ENCODE results near the gene IPO13. TPM values are rescaled to one million over a fixed set of nuclear protein-coding genes. Genes with fewer than 3 reads are reported as not detected.

IPO13 gene
- polyA plus RNA-seq, 3 donors: 10.1 to 20.4 (median 10.6) TPM

GRCh38 chr1:43995984-43996732 lies 49.4 kb downstream of the IPO13 start:
- Histone ChIP-seq H4K20me1 (ENCODE audit: insufficient read depth, low read length) (no peaks in the 10 kb centered on the region), H2AFZ (ENCODE audit: insufficient read depth, low read depth, low read length, poor library complexity, severe bottlenecking) (no peak overlapping the region), H3K27ac (ENCODE audit: low read depth in 1 of 2, low read length in 2 of 2) (no peak overlapping the region), H3K9ac (ENCODE audit: insufficient read depth, low read length, poor library complexity, severe bottlenecking) (no peak overlapping the region), H3K4me3 (replicated peaks in 1 of 3; ENCODE audit: low read depth in 2 of 3, low read length in 3 of 3) (no peak overlapping the region), H3K27me3 (ENCODE audit: control insufficient read depth in 2 of 2, insufficient read depth in 2 of 2, low read length in 2 of 2) (no peaks in the 10 kb centered on the region), H3K79me2 (ENCODE audit: insufficient read depth, low read length) (no peaks in the 10 kb centered on the region), H3K9me3 (replicated peaks in 1 of 2; ENCODE audit: control insufficient read depth in 1 of 2, insufficient read depth in 1 of 2, low read length in 2 of 2) (no peaks in the 10 kb centered on the region), H3K4me1 (ENCODE audit: control insufficient read depth in 1 of 2, insufficient read depth in 2 of 2, low read length in 2 of 2) (peaks cover 6 to 11% of the 10 kb centered on the region in 2 donors), H3K36me3 (replicated peaks in 1 of 2; ENCODE audit: control insufficient read depth in 1 of 2, insufficient read depth in 2 of 2, low read length in 2 of 2) (no peaks in the 10 kb centered on the region), H3K4me2 (replicated peaks; ENCODE audit: extremely low read depth, low read length, poor library complexity, severe bottlenecking) (no peak overlapping the region)
- Mint-ChIP-seq H3K27me3 (ENCODE audit: low read depth in 3 of 3) (peaks cover 2 to 9% (median 9%) of the 10 kb centered on the region in 3 donors), H3K4me3 (no peak overlapping the region), H3K4me1 (peaks cover 12% of the 10 kb centered on the region), H3K9me3 (no peaks in the 10 kb centered on the region), H3K36me3 (no peaks in the 10 kb centered on the region), H3K27ac (no peak overlapping the region)
- WGBS (ENCODE audit: insufficient coverage): 95% methylated on average over 20 of the region's 21 CpGs
- DNase-seq: no peak
- TF ChIP-seq, protein P1, sequence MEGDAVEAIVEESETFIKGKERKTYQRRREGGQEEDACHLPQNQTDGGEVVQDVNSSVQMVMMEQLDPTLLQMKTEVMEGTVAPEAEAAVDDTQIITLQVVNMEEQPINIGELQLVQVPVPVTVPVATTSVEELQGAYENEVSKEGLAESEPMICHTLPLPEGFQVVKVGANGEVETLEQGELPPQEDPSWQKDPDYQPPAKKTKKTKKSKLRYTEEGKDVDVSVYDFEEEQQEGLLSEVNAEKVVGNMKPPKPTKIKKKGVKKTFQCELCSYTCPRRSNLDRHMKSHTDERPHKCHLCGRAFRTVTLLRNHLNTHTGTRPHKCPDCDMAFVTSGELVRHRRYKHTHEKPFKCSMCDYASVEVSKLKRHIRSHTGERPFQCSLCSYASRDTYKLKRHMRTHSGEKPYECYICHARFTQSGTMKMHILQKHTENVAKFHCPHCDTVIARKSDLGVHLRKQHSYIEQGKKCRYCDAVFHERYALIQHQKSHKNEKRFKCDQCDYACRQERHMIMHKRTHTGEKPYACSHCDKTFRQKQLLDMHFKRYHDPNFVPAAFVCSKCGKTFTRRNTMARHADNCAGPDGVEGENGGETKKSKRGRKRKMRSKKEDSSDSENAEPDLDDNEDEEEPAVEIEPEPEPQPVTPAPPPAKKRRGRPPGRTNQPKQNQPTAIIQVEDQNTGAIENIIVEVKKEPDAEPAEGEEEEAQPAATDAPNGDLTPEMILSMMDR (IDR thresholded peaks at IDR 0.05): no peak
- intact Hi-C loops (cut with micrococcal nuclease): no loop called here

DNA sequence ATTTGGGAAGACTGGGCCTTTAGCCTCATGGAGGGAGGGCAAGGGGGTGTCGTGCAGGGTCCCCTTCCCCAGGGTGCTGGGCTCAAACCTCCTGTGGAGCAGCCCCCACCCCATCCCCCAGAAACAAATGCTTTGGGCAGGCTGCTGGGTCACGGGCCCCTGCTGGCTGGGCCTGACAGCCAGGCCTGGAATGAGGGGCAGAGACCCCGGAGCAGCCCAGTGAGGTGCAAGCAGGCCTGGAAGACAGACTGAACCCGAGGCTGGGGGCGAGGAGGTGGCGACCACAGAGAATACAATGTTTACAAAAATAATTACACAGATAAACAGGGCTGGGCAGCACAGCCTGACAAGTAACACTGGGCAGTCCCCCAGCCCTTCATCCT lies 50.0 kb downstream of the IPO13 start:
- Mint-ChIP-seq H3K4me1 (peaks cover 12% of the 10 kb centered on the region), H3K4me3 (no peak overlapping the region), H3K9me3 (no peaks in the 10 kb centered on the region), H3K36me3 (no peaks in the 10 kb centered on the region), H3K27ac (no peak overlapping the region), H3K27me3 (ENCODE audit: low read depth in 3 of 3) (peaks cover 2 to 9% (median 9%) of the 10 kb centered on the region in 3 donors)
- Histone ChIP-seq H3K27ac (ENCODE audit: low read depth in 1 of 2, low read length in 2 of 2) (no peak overlapping the region), H3K9me3 (replicated peaks in 1 of 2; ENCODE audit: control insufficient read depth in 1 of 2, insufficient read depth in 1 of 2, low read length in 2 of 2) (no peaks in the 10 kb centered on the region), H3K36me3 (replicated peaks in 1 of 2; ENCODE audit: control insufficient read depth in 1 of 2, insufficient read depth in 2 of 2, low read length in 2 of 2) (no peaks in the 10 kb centered on the region), H2AFZ (ENCODE audit: insufficient read depth, low read depth, low read length, poor library complexity, severe bottlenecking) (no peak overlapping the region), H3K4me2 (replicated peaks; ENCODE audit: extremely low read depth, low read length, poor library complexity, severe bottlenecking) (no peak overlapping the region), H3K79me2 (ENCODE audit: insufficient read depth, low read length) (no peaks in the 10 kb centered on the region), H4K20me1 (ENCODE audit: insufficient read depth, low read length) (no peaks in the 10 kb centered on the region), H3K4me1 (ENCODE audit: control insufficient read depth in 1 of 2, insufficient read depth in 2 of 2, low read length in 2 of 2) (peaks cover 6 to 8% of the 10 kb centered on the region in 2 donors), H3K4me3 (replicated peaks in 1 of 3; ENCODE audit: low read depth in 2 of 3, low read length in 3 of 3) (no peak overlapping the region), H3K27me3 (ENCODE audit: control insufficient read depth in 2 of 2, insufficient read depth in 2 of 2, low read length in 2 of 2) (no peaks in the 10 kb centered on the region), H3K9ac (ENCODE audit: insufficient read depth, low read length, poor library complexity, severe bottlenecking) (no peak overlapping the region)
- intact Hi-C loops (cut with micrococcal nuclease): no loop called here
- TF ChIP-seq, protein P1 (IDR thresholded peaks at IDR 0.05): no peak
- no peak for DNase-seq
- 91% methylated on average over 3 of the region's 6 CpGs for WGBS (ENCODE audit: insufficient coverage)

All from CD14-positive monocyte (primary cell).